ENCODE data around the gene CSNK2A2.

CSNK2A2 gene

GRCh38 chr16:58198022-58198683 is at the start of gene CSNK2A2:
Gene CSNK2A2 (minus strand): TSS chr16:58198106. CDS start chr16:58197736, 370 bp downstream.
- peak within 1 kb of the TSS; percentile 84 for H3K4me3 Mint-ChIP-seq

GRCh38 chr16:58243528-58244004 is 45.7 kb upstream of the CSNK2A2 start:
- H3K27me3 Mint-ChIP-seq (ENCODE audit: low read depth): peaks cover 46% of the 10 kb centered on the region
- H3K4me3 Mint-ChIP-seq: no peak overlapping the region
- peaks cover 8% of the 10 kb centered on the region for H3K4me1 Mint-ChIP-seq (ENCODE audit: low read depth)
- no peaks in the 10 kb centered on the region for H3K9me3 Mint-ChIP-seq
- no peaks in the 10 kb centered on the region for H3K36me3 Mint-ChIP-seq (ENCODE audit: low read depth)
- H3K27ac Mint-ChIP-seq: no peak overlapping the region

More at GRCh38 chr16:58198022-58198683, at the start of gene CSNK2A2:
- H3K36me3 Mint-ChIP-seq (ENCODE audit: low read depth): peaks cover 16% of the 10 kb centered on the region
- H3K4me1 Mint-ChIP-seq (ENCODE audit: low read depth): peaks cover 22% of the 10 kb centered on the region
- peak within 1 kb of the TSS; percentile 38 for H3K27ac Mint-ChIP-seq
- peaks cover 15% of the 10 kb centered on the region for H3K27me3 Mint-ChIP-seq (ENCODE audit: low read depth)
- H3K9me3 Mint-ChIP-seq: no peaks in the 10 kb centered on the region

- H3K9me3 Mint-ChIP-seq: no peaks in the 10 kb centered on the region
- no peaks in the 10 kb centered on the region for H3K36me3 Mint-ChIP-seq (ENCODE audit: low read depth)
- H3K27ac Mint-ChIP-seq: no peak overlapping the region
- H3K4me1 Mint-ChIP-seq (ENCODE audit: low read depth): peaks cover 8% of the 10 kb centered on the region
- H3K4me3 Mint-ChIP-seq: peak overlapping the region; percentile 15
- H3K27me3 Mint-ChIP-seq (ENCODE audit: low read depth): peaks cover 42% of the 10 kb centered on the region
Measured at GRCh38 chr16:58236831-58237230, 38.9 kb upstream of the CSNK2A2 start.

GRCh38 chr16:58236231-58236690 is 38.4 kb upstream of the CSNK2A2 start:
- Mint-ChIP-seq H3K36me3 (ENCODE audit: low read depth) (no peaks in the 10 kb centered on the region), H3K27me3 (ENCODE audit: low read depth) (peaks cover 36% of the 10 kb centered on the region), H3K4me3 (peak overlapping the region; percentile 82), H3K4me1 (ENCODE audit: low read depth) (peaks cover 8% of the 10 kb centered on the region), H3K9me3 (no peaks in the 10 kb centered on the region), H3K27ac (no peak overlapping the region)

GRCh38 chr16:58235663-58236062 is 37.8 kb upstream of the CSNK2A2 start:
- Mint-ChIP-seq H3K27me3 (ENCODE audit: low read depth) (peaks cover 33% of the 10 kb centered on the region), H3K27ac (no peak overlapping the region), H3K9me3 (no peaks in the 10 kb centered on the region), H3K4me1 (ENCODE audit: low read depth) (peaks cover 8% of the 10 kb centered on the region), H3K4me3 (peak overlapping the region; percentile 82), H3K36me3 (ENCODE audit: low read depth) (no peaks in the 10 kb centered on the region)

- H3K27ac Mint-ChIP-seq: no peak overlapping the region
- H3K4me3 Mint-ChIP-seq: no peak overlapping the region
Measured at GRCh38 chr16:58234831-58235595, 37.1 kb upstream of the CSNK2A2 start.

GRCh38 chr16:58230259-58230658 is 32.4 kb upstream of the CSNK2A2 start:
- Mint-ChIP-seq H3K4me3 (no peak overlapping the region), H3K27me3 (ENCODE audit: low read depth) (no peaks in the 10 kb centered on the region), H3K36me3 (ENCODE audit: low read depth) (no peaks in the 10 kb centered on the region), H3K27ac (no peak overlapping the region), H3K9me3 (no peaks in the 10 kb centered on the region), H3K4me1 (ENCODE audit: low read depth) (no peaks in the 10 kb centered on the region)

More at GRCh38 chr16:58234831-58235595, 37.1 kb upstream of the CSNK2A2 start:
- no peaks in the 10 kb centered on the region for H3K36me3 Mint-ChIP-seq (ENCODE audit: low read depth)
- H3K9me3 Mint-ChIP-seq: no peaks in the 10 kb centered on the region
- H3K27me3 Mint-ChIP-seq (ENCODE audit: low read depth): peaks cover 28% of the 10 kb centered on the region
- peaks cover 8% of the 10 kb centered on the region for H3K4me1 Mint-ChIP-seq (ENCODE audit: low read depth)

- Mint-ChIP-seq H3K27me3 (ENCODE audit: low read depth) (no peaks in the 10 kb centered on the region), H3K4me3 (no peak overlapping the region), H3K9me3 (no peaks in the 10 kb centered on the region), H3K27ac (no peak overlapping the region), H3K36me3 (ENCODE audit: low read depth) (no peaks in the 10 kb centered on the region), H3K4me1 (ENCODE audit: low read depth) (no peaks in the 10 kb centered on the region)
Measured at GRCh38 chr16:58226790-58227189, 28.9 kb upstream of the CSNK2A2 start.

- Mint-ChIP-seq H3K9me3 (no peaks in the 10 kb centered on the region), H3K4me3 (no peak overlapping the region), H3K27me3 (ENCODE audit: low read depth) (no peaks in the 10 kb centered on the region), H3K4me1 (ENCODE audit: low read depth) (no peaks in the 10 kb centered on the region), H3K36me3 (ENCODE audit: low read depth) (no peaks in the 10 kb centered on the region), H3K27ac (no peak overlapping the region)
Measured at GRCh38 chr16:58225965-58226602, 28.2 kb upstream of the CSNK2A2 start.

- Mint-ChIP-seq H3K36me3 (ENCODE audit: low read depth) (no peaks in the 10 kb centered on the region), H3K9me3 (no peaks in the 10 kb centered on the region), H3K4me1 (ENCODE audit: low read depth) (no peaks in the 10 kb centered on the region), H3K27ac (no peak overlapping the region), H3K27me3 (ENCODE audit: low read depth) (peaks cover 11% of the 10 kb centered on the region), H3K4me3 (no peak overlapping the region)
Measured at GRCh38 chr16:58222532-58223316, 24.8 kb upstream of the CSNK2A2 start.

GRCh38 chr16:58219432-58219831 is 21.5 kb upstream of the CSNK2A2 start:
- H3K36me3 Mint-ChIP-seq (ENCODE audit: low read depth): no peaks in the 10 kb centered on the region
- no peak overlapping the region for H3K4me3 Mint-ChIP-seq
- H3K9me3 Mint-ChIP-seq: no peaks in the 10 kb centered on the region
- H3K27ac Mint-ChIP-seq: no peak overlapping the region
- H3K27me3 Mint-ChIP-seq (ENCODE audit: low read depth): peaks cover 19% of the 10 kb centered on the region
- no peaks in the 10 kb centered on the region for H3K4me1 Mint-ChIP-seq (ENCODE audit: low read depth)

- Mint-ChIP-seq H3K27ac (no peak overlapping the region), H3K9me3 (no peaks in the 10 kb centered on the region), H3K27me3 (ENCODE audit: low read depth) (peaks cover 24% of the 10 kb centered on the region), H3K4me1 (ENCODE audit: low read depth) (no peaks in the 10 kb centered on the region), H3K36me3 (ENCODE audit: low read depth) (no peaks in the 10 kb centered on the region), H3K4me3 (no peak overlapping the region)
Measured at GRCh38 chr16:58218786-58219185, 20.9 kb upstream of the CSNK2A2 start.

- H3K4me3 Mint-ChIP-seq: no peak overlapping the region
- H3K9me3 Mint-ChIP-seq: no peaks in the 10 kb centered on the region
- H3K4me1 Mint-ChIP-seq (ENCODE audit: low read depth): no peaks in the 10 kb centered on the region
- peaks cover 27% of the 10 kb centered on the region for H3K27me3 Mint-ChIP-seq (ENCODE audit: low read depth)
- no peaks in the 10 kb centered on the region for H3K36me3 Mint-ChIP-seq (ENCODE audit: low read depth)
- H3K27ac Mint-ChIP-seq: no peak overlapping the region
Measured at GRCh38 chr16:58217311-58217925, 19.5 kb upstream of the CSNK2A2 start.

Measured in T-helper 1 cell treated with Interleukin-12 subunit alpha and Interleukin-12 subunit beta and Interleukin-4 antibody, amounts not matched to agents 30 μg/mL and 1 μg/mL, for 36 hours (primary cell).